ENCODE data around the gene LGALS3BP.
"Not testable (repeated sequence)": the region's sequence is repeated elsewhere in the genome, so short reads cannot be mapped to it uniquely, and the experiment has no call there.

The LGALS3BP gene

DNA sequence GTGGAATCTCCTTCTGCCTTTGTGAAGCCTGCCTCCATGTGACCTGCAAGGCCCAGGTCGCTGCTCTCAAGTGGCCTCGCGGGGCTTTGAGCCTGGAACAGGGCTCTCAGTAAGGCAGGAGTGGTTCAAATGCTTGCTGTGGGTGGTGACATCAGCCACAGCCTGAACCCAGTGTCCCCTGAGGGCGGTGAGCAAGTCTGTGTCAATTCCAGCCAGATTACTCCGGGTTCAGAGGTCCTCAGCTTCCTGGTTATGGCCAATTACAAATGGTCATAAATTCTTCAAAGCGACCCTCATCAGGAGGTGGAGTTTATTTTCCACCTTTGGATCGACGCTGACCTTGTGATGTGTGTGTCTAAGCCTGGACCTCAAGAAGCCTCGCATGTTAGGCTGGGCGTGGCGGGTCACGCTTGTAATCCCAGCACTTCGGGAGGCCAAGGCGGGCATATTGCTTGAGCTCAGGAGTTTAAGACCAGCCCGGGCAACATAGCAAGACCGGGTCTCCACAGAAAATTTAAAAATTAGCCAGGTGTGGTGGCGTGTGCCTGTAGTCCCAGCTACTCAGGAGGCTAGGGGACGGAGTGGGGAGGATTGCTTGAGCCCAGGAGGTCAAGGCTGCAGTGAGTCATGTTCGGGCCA lies 17.3 kb downstream of the LGALS3BP start:
- DNase-seq (ENCODE audit: low read depth), result no peak

- no peak for DNase-seq (ENCODE audit: low read depth)
These were observed 18.2 kb downstream of the LGALS3BP start for GRCh38 chr17:78961571-78961970.

DNA sequence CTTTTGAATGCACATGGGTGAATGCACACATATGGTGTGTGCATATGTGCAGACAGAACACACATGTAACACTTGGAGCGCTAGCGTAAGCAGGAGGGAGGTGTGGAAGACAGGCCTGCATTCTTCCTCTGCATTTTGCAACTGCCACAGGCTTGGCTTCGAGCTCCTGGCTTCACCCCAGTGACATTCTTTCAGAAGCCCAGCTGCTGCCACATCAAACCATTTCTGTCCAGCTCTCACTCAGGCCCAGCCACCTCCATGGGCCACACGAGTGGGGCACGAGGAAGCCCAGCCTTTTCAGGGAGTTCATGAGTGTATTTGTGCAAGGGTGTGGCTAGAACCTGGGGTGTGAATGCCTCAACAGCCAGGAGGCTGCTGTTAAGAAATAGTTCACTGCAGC lies 18.8 kb downstream of the LGALS3BP start:
- no peak for DNase-seq (ENCODE audit: low read depth)

- DNase-seq (ENCODE audit: low read depth), result no peak
These were observed 19.9 kb downstream of the LGALS3BP start for GRCh38 chr17:78959803-78960202.

DNA sequence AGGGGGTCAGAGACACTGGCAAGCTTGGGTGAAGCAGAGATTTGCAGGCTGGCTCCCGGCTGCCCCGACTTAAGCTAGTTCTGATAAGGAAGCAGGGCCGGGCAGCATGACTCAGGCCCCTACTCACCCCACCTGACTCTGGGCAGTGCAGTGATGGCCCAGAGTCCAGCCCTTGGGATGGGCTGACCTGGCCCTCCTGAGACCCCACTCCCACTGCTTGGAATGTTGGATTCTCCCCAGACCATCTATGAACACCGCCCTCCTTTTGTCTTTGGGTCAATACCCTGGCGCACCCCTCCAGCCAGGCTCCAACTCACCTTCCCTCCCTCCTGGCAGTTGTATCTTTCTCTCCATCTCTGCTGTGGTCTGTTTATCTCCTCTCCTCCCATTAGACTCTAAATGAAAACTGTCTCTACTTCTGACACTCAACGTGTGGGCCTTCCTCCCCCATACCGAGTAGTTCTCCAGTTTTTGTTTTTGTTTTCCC lies 21.0 kb downstream of the LGALS3BP start:
- DNase-seq (ENCODE audit: low read depth), result no peak

DNA sequence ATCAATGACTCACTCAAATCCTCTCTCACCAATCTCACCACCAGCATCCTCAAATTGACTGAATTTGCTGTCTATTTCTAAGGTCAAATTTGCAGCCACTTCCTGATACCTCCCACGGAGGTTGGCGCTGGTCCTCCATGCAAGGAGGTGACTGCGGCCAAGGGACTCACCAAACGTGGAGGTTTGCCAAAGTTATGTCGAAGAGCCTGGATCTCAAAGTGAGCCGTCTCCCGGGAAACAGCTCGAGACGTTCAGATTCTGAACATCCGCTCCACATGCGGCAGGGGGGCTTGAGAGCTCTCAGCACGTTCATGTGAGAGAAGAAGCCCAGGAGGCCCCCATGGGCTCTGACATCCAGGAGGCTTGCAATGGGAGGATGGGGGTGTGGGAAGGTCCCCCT lies 22.6 kb downstream of the LGALS3BP start:
- no peak for DNase-seq (ENCODE audit: low read depth)

- no peak for DNase-seq (ENCODE audit: low read depth)
These were observed 23.5 kb downstream of the LGALS3BP start for GRCh38 chr17:78956254-78956653.

DNA sequence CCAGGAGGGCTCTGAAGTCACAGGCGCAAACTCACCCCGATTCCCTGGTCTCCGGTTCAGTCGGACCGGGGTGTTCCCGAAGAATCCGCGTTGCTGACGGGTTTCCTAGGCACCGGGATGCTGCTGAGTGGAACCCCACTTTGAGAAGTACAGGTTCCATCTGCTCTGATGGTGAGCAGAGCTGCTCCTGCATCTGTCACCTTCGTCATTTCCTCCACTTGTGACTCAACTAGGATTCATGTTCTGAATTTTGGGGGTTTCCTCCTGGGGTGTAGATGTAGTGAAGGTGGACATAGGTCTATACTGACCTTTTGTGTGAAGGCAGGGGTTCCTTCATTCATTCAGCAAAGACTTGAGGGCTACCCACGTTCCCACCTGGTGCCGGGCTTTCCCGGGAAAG lies 25.0 kb downstream of the LGALS3BP start:
- DNase-seq (ENCODE audit: low read depth), result no peak

DNA sequence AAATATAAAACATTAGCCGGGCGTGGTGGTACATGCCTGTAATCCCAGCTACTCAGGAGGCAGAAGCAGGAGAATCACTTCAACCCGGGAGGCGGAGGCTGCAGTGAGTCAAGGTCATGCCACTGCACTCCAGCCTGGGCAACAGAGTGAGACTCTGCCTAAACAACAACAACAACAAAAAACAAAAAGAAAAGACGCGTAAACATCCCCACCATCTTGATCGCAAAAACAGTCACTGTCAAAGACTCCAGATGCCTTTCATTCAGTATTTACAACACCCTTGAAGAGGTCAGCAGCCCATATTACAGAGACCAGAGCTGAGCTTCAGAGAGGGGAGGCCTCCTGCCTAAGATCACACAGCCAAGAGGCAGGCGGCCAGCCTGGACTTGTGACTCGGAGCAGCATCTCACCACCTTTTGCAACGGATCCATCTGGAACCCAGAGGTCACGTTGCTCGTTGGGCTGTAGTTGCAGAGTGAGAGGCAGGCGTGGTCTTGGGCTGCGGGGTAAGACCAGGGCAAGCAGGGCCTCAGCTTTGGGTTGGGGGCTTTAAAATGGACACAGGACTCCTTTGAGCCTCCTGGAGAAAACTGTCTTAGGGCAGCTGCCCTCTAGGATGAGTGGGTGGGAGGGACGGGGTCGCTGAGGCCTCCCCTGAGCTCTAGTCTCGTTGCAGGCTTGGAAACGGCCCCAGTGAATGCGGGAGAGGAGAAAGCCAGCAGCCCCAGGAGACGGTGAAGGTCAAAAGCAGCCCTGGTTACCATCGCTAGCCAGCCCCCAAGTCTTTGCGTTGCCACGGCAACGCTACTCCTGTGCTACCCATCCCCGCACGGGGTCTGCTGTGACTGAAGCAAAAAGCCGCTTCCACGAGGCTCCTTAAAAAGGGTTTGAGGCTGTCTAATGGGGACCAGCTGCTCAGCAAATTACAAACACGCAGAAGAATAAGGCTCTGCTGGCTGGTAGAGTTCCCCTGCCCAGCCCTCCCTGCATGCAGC lies 26.1 kb downstream of the LGALS3BP start:
- no peak for DNase-seq (ENCODE audit: low read depth)

DNA sequence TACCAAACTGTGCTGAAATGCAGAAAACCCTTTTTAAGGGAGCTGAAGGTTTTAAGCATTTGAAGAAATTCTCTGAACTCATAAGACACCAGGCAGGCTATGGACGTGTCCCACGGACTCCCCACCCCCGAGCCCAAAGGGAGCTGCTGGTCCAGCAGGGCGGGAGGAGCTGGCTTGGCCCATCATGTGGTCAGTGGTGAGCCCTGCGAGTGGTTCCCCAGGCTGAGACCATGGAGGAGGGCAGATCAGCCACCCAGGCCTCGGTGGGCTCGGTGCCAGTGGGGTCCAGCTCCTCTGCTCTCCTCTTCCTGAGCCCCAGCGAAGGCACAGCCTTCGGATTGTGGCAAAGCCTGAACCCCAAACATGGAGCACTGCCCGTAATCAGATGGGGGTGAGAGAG lies 27.0 kb downstream of the LGALS3BP start:
- no peak for DNase-seq (ENCODE audit: low read depth)

DNA sequence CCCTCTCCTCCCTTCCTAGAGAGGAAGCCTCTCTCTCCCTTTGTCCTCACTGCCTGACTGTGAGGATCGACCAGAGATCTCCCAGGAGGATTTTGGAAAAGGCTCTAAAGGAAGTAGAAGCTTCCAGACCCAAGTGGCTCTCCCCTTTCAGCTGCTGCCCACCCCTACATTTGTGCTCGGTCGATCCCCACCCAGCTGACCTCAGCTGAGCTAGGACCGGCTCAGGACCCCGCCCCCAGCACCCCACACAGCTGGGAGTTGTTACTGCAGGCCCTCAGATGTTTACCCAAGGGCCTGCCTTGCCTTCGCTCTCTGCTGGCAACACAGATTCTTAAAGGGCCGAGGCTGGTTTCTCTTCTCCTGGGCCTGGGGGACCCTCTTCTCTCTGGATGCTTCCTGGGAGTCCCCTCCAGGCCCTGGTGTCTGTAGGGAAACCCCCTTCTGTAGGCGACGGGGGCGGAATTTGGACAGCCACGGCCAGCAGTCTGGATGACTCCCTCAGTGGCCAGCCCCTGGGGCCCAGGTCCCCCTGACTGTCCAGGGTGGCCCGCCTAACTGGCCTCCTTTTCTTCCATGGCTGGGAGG lies 27.7 kb downstream of the LGALS3BP start:
- no peak for DNase-seq (ENCODE audit: low read depth)

DNA sequence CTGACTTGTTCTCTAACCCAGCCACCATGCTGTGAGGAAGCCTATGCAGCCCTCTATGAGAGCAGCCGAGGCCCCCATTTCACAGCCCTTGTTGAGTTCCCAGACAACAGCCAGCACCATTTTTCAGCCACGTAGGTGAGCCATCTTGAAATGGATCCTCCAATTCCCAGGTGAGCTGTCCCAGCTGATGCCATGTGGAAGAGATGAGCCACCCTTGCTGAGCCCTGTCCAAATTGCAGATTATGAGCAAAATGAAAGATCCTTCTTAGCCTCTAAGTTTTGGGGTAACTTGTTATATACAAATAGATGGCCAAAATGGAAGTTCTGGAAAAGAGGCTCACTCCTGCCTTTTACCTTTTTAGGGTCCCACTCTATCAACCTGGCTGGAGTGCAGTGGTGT lies 28.9 kb downstream of the LGALS3BP start:
- no peak for DNase-seq (ENCODE audit: low read depth)

GRCh38 chr17:78947235-78948149 lies 32.2 kb downstream of the LGALS3BP start:
- DNase-seq (ENCODE audit: low read depth), result no peak

GRCh38 chr17:78946631-78947030 lies 33.1 kb downstream of the LGALS3BP start:
- no peak for DNase-seq (ENCODE audit: low read depth)

GRCh38 chr17:78946131-78946530 lies 33.6 kb downstream of the LGALS3BP start:
- DNase-seq (ENCODE audit: low read depth), result no peak

- DNase-seq (ENCODE audit: low read depth), result not testable (repeated sequence)
These were observed 34.3 kb downstream of the LGALS3BP start for GRCh38 chr17:78945455-78945854.

DNA sequence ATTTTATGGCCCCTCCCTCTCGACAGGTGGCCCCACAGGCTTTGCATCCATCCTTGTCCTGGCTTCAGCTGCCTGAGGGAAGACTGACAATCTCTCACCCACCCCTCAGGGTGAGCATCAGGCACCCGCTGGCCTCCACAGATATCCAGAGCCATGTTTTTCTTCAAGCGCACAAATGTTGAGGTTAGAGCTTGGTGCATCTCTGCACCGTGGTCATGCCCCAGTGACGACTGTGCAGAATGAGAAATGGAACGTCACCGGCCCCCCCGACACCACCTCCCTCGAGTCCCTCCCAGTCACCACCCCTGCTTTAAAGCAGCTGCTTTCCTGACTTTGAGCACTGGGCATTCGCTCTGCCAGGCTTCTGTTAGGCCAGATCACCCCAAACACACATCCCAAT lies 34.8 kb downstream of the LGALS3BP start:
- no peak for DNase-seq (ENCODE audit: low read depth)

- no peak for DNase-seq (ENCODE audit: low read depth)
These were observed 35.7 kb downstream of the LGALS3BP start for GRCh38 chr17:78944026-78944425.

DNA sequence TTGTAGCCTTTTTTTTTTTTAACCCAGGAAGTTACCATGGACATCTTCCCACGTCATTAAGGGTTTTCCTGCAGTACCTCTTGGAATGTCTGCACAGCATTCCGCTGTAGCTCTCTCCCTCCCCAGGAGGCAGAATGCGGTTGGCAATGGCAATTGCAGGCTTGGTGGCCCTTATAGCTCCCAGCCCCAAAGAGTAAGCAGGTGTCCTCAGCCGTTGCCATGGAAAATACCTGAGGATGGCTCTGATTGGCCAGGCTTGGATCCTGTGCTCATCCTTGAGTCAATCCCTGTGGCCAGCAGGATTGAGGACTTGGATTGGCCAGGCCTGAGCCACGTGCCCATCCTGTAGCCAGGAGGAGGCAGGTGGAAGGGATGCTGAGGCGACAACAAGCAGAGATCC lies 39.0 kb downstream of the LGALS3BP start:
- no peak for DNase-seq (ENCODE audit: low read depth)

DNA sequence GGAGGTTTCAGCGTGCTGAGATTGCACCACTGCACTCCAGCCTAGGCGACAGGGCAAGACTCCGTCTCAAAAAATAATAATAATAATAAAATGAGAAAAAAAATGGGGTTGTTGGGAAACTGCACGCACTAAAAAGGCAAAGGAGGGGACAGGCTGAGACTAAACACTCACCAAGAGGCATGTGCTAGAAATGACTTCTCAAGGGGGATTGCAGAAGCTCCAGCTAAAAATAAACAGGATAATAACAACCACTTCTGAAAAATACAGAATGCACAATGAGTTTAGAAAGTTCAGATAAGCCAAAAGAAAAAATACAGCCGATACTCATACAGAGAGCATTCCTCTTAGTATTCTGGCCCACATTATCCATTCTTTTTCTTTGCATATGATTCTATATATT lies 39.5 kb downstream of the LGALS3BP start:
- DNase-seq (ENCODE audit: low read depth), result no peak

DNA sequence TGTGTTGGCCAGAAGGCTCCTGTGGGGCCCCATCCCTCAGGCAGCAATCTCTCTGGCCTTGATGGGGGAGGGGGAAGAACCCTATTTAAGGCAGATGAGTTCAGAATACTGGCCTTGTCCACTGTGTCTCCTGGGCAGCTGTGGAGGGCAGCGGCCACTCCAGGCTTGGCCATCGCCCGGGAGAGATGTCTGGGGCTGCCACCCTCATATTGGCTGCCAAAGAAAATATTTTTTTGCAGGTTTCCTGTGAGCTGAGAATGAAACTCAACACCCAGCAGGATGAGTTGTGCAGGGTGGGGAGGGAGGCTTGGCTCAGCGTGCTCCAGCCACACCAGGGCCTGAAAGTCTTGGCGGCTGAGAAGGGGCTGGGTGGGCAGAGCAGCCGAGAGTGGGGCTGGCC lies 40.1 kb downstream of the LGALS3BP start:
- DNase-seq (ENCODE audit: low read depth), result no peak

DNA sequence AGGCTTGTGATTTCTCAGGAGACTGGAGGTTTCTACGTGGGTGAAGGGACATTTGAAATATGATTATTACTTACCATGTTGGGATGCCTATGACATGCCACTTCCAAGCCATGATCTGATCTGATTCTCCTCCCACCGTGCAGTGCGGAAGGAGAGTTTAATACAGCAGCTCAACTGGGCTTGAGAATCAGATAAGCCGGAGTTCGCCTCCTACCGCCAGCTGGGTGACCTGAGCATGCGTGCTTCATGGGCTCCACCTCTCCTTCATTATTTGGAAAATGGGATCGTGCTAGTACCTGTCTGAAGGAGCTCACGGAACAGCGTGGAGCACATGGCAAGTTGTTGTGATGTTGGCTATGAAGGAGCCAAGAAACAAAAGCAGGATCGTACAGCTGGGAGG lies 42.2 kb downstream of the LGALS3BP start:
- no peak for DNase-seq (ENCODE audit: low read depth)

Measured in stimulated activated CD8-positive, alpha-beta memory T cell treated with anti-CD3 and anti-CD28 coated beads, Interleukin-7, amount 100 ng/mL, for 24 hours (primary cell).